ENCODE results near the gene RPLP2. TPM values are rescaled to one million over a fixed set of nuclear protein-coding genes. Genes with fewer than 3 reads are reported as not detected.

The RPLP2 gene
- total RNA-seq, 1 experiment from 2014 or later, result 2,582 TPM

GRCh38 chr11:845872-846495 lies 36.2 kb downstream of the RPLP2 start:
- peaks cover 17% of the 10 kb centered on the region for H3K4me1 Mint-ChIP-seq
- DNase-seq (ENCODE audit: low spot score) (no peak), ATAC-seq (no peak)
- no peaks in the 10 kb centered on the region for H3K9me3 Mint-ChIP-seq
- H3K36me3 Mint-ChIP-seq, result peaks cover under 1% of the 10 kb centered on the region; the same call in 1 of the 2 replicates
- no peak overlapping the region for H3K4me3 Mint-ChIP-seq
- no peak for TF ChIP-seq SMAD4 (CRISPR knock-in tag; IDR thresholded peaks at IDR 0.05)
- TF ChIP-seq PRRX2 (CRISPR knock-in tag; IDR thresholded peaks at IDR 0.05), result no peak
- no peak for TF ChIP-seq KAT7 (CRISPR knock-in tag; IDR thresholded peaks at IDR 0.05; ENCODE audit: borderline replicate concordance)
- TF ChIP-seq FOXP1 (CRISPR knock-in tag; IDR thresholded peaks at IDR 0.05; ENCODE audit: borderline replicate concordance), result no peak
- CTCF ChIA-PET, result interaction anchor here (0.7 to 1.1 kb wide), 3 partner anchors 12 to 99 kb away, joined by 3 to 4 read pairs (median 3); no protein-coding TSS in a partner anchor
- H3K27ac Mint-ChIP-seq, result no peak overlapping the region
- H3K27me3 Mint-ChIP-seq (ENCODE audit: low read depth), result no peaks in the 10 kb centered on the region
- POLR2A ChIA-PET, result no interaction called here

DNA sequence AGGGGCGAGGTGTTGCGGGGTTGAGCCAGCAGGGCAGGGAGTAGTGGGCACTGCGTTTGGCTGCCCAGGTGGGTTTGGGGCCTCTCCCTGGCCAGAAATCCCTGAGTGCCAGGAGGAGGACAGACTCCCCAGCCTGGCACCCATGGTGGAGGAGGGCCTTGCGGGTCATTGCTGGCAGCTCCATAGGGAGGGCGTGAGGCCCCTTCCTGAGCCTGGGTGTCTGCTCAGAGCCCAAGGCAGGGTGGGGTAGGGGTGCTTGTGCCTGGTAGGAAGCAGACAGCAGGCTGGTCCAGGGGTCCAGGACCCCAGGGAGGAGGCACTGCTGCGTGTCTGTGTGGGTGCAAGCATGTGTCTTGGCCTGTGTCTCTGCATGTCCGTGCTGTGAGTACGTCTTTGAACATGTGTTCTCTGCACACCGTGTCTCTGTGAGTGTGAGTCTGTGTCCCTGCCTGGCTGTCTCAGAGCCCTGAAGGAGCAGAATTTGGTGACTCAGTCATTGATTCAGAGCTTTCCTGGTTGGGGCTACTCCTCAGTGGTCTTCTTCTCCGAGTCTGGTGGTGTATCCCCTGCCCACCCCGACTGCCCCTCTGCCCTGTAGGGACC lies 36.8 kb downstream of the RPLP2 start:
- Mint-ChIP-seq H3K4me1 (peaks cover 16% of the 10 kb centered on the region), H3K9me3 (no peaks in the 10 kb centered on the region), H3K4me3 (no peak overlapping the region), H3K36me3 (no peaks in the 10 kb centered on the region), H3K27me3 (ENCODE audit: low read depth) (no peaks in the 10 kb centered on the region), H3K27ac (no peak overlapping the region; the same call in 1 of the 2 replicates)
- DNase-seq (ENCODE audit: low spot score), result no peak
- TF ChIP-seq GRHL2 (CRISPR knock-in tag; IDR thresholded peaks at IDR 0.05; ENCODE audit: insufficient replicate concordance, severe bottlenecking), result no peak
- no peak for TF ChIP-seq ZNF232 (CRISPR knock-in tag; IDR thresholded peaks at IDR 0.05)
- no peak for TF ChIP-seq ZNF532 (CRISPR knock-in tag; IDR thresholded peaks at IDR 0.05; ENCODE audit: borderline replicate concordance)
- TF ChIP-seq FOXP1 (CRISPR knock-in tag; IDR thresholded peaks at IDR 0.05; ENCODE audit: borderline replicate concordance), result no peak
- TF ChIP-seq, protein P1, sequence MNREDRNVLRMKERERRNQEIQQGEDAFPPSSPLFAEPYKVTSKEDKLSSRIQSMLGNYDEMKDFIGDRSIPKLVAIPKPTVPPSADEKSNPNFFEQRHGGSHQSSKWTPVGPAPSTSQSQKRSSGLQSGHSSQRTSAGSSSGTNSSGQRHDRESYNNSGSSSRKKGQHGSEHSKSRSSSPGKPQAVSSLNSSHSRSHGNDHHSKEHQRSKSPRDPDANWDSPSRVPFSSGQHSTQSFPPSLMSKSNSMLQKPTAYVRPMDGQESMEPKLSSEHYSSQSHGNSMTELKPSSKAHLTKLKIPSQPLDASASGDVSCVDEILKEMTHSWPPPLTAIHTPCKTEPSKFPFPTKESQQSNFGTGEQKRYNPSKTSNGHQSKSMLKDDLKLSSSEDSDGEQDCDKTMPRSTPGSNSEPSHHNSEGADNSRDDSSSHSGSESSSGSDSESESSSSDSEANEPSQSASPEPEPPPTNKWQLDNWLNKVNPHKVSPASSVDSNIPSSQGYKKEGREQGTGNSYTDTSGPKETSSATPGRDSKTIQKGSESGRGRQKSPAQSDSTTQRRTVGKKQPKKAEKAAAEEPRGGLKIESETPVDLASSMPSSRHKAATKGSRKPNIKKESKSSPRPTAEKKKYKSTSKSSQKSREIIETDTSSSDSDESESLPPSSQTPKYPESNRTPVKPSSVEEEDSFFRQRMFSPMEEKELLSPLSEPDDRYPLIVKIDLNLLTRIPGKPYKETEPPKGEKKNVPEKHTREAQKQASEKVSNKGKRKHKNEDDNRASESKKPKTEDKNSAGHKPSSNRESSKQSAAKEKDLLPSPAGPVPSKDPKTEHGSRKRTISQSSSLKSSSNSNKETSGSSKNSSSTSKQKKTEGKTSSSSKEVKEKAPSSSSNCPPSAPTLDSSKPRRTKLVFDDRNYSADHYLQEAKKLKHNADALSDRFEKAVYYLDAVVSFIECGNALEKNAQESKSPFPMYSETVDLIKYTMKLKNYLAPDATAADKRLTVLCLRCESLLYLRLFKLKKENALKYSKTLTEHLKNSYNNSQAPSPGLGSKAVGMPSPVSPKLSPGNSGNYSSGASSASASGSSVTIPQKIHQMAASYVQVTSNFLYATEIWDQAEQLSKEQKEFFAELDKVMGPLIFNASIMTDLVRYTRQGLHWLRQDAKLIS (CRISPR knock-in tag; IDR thresholded peaks at IDR 0.05; ENCODE audit: borderline replicate concordance), result no peak
- TF ChIP-seq USF2 (CRISPR knock-in tag; IDR thresholded peaks at IDR 0.05), result no peak
- no peak for TF ChIP-seq ZNF396 (CRISPR knock-in tag; IDR thresholded peaks at IDR 0.05; ENCODE audit: borderline replicate concordance)
- TF ChIP-seq ESRRA (CRISPR knock-in tag; IDR thresholded peaks at IDR 0.05; ENCODE audit: borderline replicate concordance), result no peak
- TF ChIP-seq, protein P2, sequence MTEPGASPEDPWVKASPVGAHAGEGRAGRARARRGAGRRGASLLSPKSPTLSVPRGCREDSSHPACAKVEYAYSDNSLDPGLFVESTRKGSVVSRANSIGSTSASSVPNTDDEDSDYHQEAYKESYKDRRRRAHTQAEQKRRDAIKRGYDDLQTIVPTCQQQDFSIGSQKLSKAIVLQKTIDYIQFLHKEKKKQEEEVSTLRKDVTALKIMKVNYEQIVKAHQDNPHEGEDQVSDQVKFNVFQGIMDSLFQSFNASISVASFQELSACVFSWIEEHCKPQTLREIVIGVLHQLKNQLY (CRISPR knock-in tag; IDR thresholded peaks at IDR 0.05), result no peak
- TF ChIP-seq MAX (CRISPR knock-in tag; IDR thresholded peaks at IDR 0.05), result no peak
- ChIA-PET POLR2A (no interaction called here), CTCF (interaction anchor here (0.7 to 2.3 kb wide), 8 partner anchors 8 to 99 kb away, joined by 3 to 22 read pairs (median 3); no protein-coding TSS in a partner anchor)
- ATAC-seq, result no peak
